Measurements from ENCODE around the gene LMBRD1.

DNA sequence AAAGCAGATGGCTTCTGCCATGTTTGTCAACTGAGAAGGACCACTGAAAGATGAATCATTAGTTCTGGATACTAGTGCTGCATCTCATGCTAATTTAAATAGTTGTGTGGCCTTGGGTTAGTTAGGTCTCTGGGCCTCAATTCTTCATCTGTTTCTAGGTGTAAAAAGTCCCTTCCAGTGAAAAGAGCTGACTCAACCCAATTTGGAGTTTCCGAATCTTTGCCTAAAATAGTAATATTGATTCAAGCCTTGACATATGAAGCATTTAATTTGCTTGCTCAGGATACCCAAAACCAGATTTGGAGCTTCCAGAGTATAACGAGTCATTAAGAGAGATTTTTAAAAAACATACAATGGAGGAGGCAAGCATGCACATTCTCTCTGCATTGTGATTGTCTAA is 163.9 kb downstream of the LMBRD1 start:
- TF ChIP-seq POLR2AphosphoS5 (IDR thresholded peaks at IDR 0.05) (no peak), POLR2A (IDR thresholded peaks at IDR 0.05) (no peak)
- TF ChIP-seq, protein P1, sequence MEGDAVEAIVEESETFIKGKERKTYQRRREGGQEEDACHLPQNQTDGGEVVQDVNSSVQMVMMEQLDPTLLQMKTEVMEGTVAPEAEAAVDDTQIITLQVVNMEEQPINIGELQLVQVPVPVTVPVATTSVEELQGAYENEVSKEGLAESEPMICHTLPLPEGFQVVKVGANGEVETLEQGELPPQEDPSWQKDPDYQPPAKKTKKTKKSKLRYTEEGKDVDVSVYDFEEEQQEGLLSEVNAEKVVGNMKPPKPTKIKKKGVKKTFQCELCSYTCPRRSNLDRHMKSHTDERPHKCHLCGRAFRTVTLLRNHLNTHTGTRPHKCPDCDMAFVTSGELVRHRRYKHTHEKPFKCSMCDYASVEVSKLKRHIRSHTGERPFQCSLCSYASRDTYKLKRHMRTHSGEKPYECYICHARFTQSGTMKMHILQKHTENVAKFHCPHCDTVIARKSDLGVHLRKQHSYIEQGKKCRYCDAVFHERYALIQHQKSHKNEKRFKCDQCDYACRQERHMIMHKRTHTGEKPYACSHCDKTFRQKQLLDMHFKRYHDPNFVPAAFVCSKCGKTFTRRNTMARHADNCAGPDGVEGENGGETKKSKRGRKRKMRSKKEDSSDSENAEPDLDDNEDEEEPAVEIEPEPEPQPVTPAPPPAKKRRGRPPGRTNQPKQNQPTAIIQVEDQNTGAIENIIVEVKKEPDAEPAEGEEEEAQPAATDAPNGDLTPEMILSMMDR (IDR thresholded peaks at IDR 0.05): no peak
